A673 (cell line): Measurements from ENCODE around the gene THBS1. TPM values are rescaled to one million over a fixed set of nuclear protein-coding genes. Genes with fewer than 3 reads are reported as not detected.

Experiments
- BruUV-seq: library from RNA; stranded (reverse); fragments of 400-500 nt; replicated peaks from 2 replicates; lab custom pipeline; 2021; lab: Mats Ljungman, UMichigan
- CTCF ChIA-PET: fragments of 300-600 bp; sonication (Branson Sonifier 250); formaldehyde crosslinking; loops from one replicate; lab custom pipeline; 2022; ENCODE audit warnings: antibody characterized with exemption; lab: Charles Lee
- POLR2A ChIA-PET: fragments of 300-600 bp; sonication (Branson Sonifier 250); formaldehyde crosslinking; loops from one replicate; lab custom pipeline; 2022; ENCODE audit warnings: antibody characterized with exemption; ENCODE audit not compliant: low non-redundant PET; lab: Charles Lee
- DNase-seq: peaks from one replicate; pipeline ENCODE4 v3.0.0-alpha.2; 2015; ENCODE audit warnings: low spot score
- H3K27ac ChIP-seq: fragments of 200-600 bp; sonication (generic); 2 replicates; pipeline ENCODE4 v1.5.1; 2016; ENCODE audit warnings: mixed run types, low read depth, mild to moderate bottlenecking, mixed read lengths, antibody characterized with exemption, low read length; ENCODE audit not compliant: poor library complexity, severe bottlenecking
- H3K27me3 ChIP-seq: fragments of 200-600 bp; sonication (generic); replicated peaks from 2 replicates; pipeline ENCODE4 v1.6.1; 2017; ENCODE audit warnings: mixed run types, low read depth, mild to moderate bottlenecking, mixed read lengths, antibody characterized with exemption, low read length; ENCODE audit not compliant: insufficient read depth, poor library complexity
- H3K36me3 ChIP-seq: fragments of 200-600 bp; sonication (generic); 2 replicates; pipeline ENCODE4 v1.6.1; 2016; ENCODE audit warnings: mixed run types, mild to moderate bottlenecking, mixed read lengths, antibody characterized with exemption, low read length; ENCODE audit not compliant: insufficient read depth, poor library complexity, severe bottlenecking
- H3K4me1 ChIP-seq: fragments of 200-600 bp; sonication (generic); 2 replicates; pipeline ENCODE4 v1.6.1; 2017; ENCODE audit warnings: mixed run types, mild to moderate bottlenecking, mixed read lengths, antibody characterized with exemption, low read length; ENCODE audit not compliant: insufficient read depth, poor library complexity, severe bottlenecking
- H3K4me3 ChIP-seq: fragments of 200-600 bp; sonication (generic); 2 replicates; pipeline ENCODE4 v1.5.1; 2016; ENCODE audit warnings: low read depth, mixed run types, mild to moderate bottlenecking, mixed read lengths, low read length; ENCODE audit not compliant: poor library complexity, severe bottlenecking
- H3K9me3 ChIP-seq: fragments of 200-600 bp; sonication (generic); 2 replicates; pipeline ENCODE4 v1.6.1; 2016; ENCODE audit warnings: mixed run types, low read depth, mild to moderate bottlenecking, mixed read lengths, antibody characterized with exemption, low read length; ENCODE audit not compliant: poor library complexity, severe bottlenecking
- CTCF ChIP-seq: fragments of 300-800, 200-600 bp; sonication (generic); conservative IDR thresholded peaks from 2 replicates; pipeline ENCODE4 v1.5.1; 2017; ENCODE audit warnings: low read depth, mild to moderate bottlenecking, antibody characterized with exemption, low read length, moderate library complexity, mixed read lengths
- EZH2 ChIP-seq: fragments of 200-600 bp; sonication (generic); IDR thresholded peaks from 2 replicates; pipeline ENCODE4 v1.6.1; 2017; ENCODE audit warnings: borderline replicate concordance, low read depth, mild to moderate bottlenecking, mixed read lengths, antibody characterized with exemption, low read length; ENCODE audit not compliant: poor library complexity, severe bottlenecking
- intact Hi-C: fragments of 100-400 bp; cut with micrococcal nuclease; formaldehyde crosslinking; loops from one replicate; pipeline ENCODE4 v1.10.0; 2022; ENCODE audit not compliant: unreplicated experiment
- total RNA-seq: library from RNA; stranded (reverse); gene quantifications from 2 replicates; pipeline ENCODE4 v1.2.3, GENCODE V29; 2021

Gene THBS1
- total RNA-seq, 1 experiment from 2014 or later: 0.80 TPM

GRCh38 chr15:39587096-39587721 is 6.3 kb downstream of the THBS1 start:
- DNase-seq: no peak
- intact Hi-C loops: no loop called here

GRCh38 chr15:39587731-39588530 is 7.1 kb downstream of the THBS1 start:
- ChIA-PET POLR2A (no interaction called here), CTCF (no interaction called here)
- no peaks in the 10 kb centered on the region for H3K36me3 ChIP-seq
- H3K4me1 ChIP-seq: no peaks in the 10 kb centered on the region
- peaks cover 6% of the 10 kb centered on the region for H3K27me3 ChIP-seq
- no peak for TF ChIP-seq EZH2
- no peak for TF ChIP-seq CTCF
- no peak overlapping the region for H3K4me3 ChIP-seq
- BruUV-seq: no TSS peak
- H3K27ac ChIP-seq: no peak overlapping the region
- intact Hi-C loops: no loop called here
- no peaks in the 10 kb centered on the region for H3K9me3 ChIP-seq
- DNase-seq: no peak

More at GRCh38 chr15:39587096-39587721, 6.3 kb downstream of the THBS1 start:
- Histone ChIP-seq H3K9me3 (no peaks in the 10 kb centered on the region), H3K27me3 (peaks cover 6% of the 10 kb centered on the region), H3K4me1 (no peaks in the 10 kb centered on the region), H3K36me3 (no peaks in the 10 kb centered on the region), H3K4me3 (no peak overlapping the region), H3K27ac (no peak overlapping the region)
- no TSS peak for BruUV-seq
- CTCF ChIA-PET: interaction anchor here (0.5 kb wide), 1 partner anchor 125 kb away, joined by 4 read pairs; no protein-coding TSS in a partner anchor
- TF ChIP-seq EZH2 (no peak), CTCF (no peak)
- POLR2A ChIA-PET: no interaction called here

- Histone ChIP-seq H3K36me3 (no peaks in the 10 kb centered on the region), H3K27me3 (peaks cover 6% of the 10 kb centered on the region), H3K4me1 (no peaks in the 10 kb centered on the region), H3K9me3 (no peaks in the 10 kb centered on the region), H3K27ac (no peak overlapping the region), H3K4me3 (no peak overlapping the region)
- intact Hi-C loops: no loop called here
- no peak for DNase-seq
- POLR2A ChIA-PET: no interaction called here
- CTCF ChIA-PET: no interaction called here
- TF ChIP-seq CTCF (no peak), EZH2 (no peak)
- no TSS peak for BruUV-seq
These were observed 7.8 kb downstream of the THBS1 start for GRCh38 chr15:39588531-39589192.
